ENCODE data around the gene MBNL1.
A peak's percentile ranks its signal among the peaks of the same experiment; 100 is the strongest.

The MBNL1 gene, protein sequence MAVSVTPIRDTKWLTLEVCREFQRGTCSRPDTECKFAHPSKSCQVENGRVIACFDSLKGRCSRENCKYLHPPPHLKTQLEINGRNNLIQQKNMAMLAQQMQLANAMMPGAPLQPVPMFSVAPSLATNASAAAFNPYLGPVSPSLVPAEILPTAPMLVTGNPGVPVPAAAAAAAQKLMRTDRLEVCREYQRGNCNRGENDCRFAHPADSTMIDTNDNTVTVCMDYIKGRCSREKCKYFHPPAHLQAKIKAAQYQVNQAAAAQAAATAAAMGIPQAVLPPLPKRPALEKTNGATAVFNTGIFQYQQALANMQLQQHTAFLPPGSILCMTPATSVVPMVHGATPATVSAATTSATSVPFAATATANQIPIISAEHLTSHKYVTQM

DNA sequence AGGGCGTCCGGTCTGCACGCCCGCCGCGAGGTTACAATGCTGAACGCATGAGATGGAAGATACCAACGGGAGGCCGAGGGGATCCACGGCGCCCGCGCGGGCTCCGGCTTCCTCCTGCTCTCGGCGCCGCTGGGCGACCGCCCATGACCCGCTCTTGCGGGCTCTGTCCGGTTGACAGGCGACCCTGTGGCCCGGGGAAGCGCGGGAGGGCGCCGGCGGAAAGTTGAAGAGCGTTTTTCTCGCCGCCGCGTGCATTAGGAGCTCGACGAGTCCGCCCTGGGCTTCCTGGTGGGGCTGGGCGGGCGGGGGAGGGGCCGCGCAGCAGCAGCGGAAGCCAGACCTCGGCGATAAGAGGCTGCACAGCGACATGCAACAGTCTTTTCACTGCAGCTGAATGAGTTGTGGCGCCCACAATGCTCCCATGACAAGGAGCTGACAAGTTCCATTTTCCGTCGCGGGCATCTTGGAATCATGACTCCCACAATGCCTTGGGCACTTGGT, at the start of gene MBNL1:
Gene MBNL1, plus strand, starts transcription at position 375 of the 501 bp plus-strand sequence. CDS start 31,265 bp downstream, outside the sequence.
- DNase-seq: peak; percentile 87

DNA sequence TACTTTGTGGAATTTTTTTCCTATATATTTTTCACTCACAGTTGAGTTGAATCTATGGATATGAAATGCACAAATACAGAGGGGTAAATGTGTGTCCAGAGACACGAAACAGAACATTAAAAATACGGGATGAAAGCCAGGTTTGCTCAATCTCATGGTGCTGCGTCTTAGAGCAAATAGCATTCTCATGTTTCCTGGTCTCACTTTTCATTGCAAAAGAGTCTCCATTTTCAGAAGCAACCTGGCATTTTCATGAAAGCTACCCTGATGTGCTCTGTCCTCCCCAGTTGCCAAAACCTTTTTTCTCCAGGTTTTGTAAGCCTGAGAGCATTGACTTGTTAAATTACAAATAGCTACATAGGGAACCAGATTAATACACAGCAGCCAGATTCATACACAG, 49.5 kb upstream of the MBNL1 start:
- DNase-seq: no peak

DNA sequence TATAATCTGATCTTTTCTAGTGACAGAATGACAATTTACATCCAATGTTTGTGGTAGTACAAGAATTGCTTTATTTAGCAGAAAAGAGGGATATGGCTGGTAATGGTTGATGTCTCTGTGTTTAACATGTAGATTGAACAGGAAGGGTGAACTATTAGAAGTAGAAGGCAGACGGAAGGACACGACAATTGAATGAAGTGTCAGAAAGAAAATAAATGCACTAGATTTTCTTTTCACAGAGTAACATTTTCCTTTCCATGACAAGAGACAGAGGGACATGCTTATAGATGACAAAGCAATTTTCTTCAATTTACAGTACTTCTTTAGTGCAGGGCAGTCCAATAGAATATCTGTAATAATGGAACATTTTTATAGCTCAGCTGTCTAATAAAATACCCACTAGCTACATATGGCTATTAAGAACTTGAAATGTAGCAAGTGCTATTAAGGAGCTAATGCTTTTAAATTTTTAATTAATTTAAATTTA, 48.9 kb upstream of the MBNL1 start:
- no peak for DNase-seq

DNA sequence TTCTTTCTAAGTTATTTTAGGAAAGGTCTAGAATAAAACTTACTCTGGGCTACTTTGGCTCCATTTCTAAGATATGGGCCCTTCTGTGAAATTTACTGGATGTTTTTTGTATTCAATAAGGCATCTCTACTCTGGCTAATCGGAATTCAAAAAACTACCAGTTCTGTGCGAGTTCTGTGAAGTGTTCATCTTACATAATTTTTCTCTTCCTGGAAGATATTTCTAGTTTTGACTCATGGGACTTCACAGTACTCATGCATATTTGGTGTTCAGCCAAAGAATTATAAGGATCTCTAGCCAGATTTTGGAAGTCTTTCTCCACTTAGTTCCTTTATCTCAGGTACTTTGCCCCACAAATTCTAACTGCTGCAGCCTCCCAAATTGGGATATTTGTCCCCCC, 46.4 kb upstream of the MBNL1 start:
- no peak for DNase-seq

DNA sequence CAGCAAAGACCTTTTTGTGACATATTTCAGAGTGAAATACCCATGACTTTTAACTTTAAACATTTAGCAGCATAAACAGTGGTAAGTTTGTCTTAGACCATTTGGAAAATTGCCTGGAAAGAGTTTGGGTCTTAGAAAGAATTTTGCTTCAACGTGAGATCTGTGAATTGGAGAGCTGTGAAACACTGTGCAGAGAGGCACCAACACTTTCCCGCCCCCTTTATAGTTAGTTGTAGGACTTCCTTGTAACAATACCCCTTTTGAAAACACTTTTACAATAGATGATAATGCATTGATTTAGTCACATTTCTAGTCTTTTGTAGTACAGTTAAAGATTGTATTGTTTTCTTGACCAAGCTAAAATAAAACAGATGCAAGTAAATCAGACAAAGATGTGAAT, 43.5 kb upstream of the MBNL1 start:
- DNase-seq: no peak

DNA sequence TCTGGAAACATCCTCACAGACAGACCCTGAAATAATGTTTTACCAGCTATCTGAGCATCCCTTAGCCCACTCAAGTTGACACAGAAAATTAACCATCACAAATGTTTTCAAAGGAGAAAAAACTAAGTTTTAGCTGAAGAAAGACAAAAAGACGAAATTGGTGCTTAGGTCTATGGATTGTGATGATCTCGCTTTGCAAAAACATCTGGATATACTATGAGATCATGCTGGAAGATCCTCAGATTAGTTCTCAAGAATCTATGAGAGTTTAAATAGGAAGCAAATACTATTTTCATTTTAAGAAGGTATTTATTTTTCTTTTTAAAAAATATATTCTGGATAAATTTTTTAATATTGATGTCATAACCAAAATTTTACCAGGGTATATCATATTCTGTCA, 42.6 kb upstream of the MBNL1 start:
- no peak for DNase-seq

DNA sequence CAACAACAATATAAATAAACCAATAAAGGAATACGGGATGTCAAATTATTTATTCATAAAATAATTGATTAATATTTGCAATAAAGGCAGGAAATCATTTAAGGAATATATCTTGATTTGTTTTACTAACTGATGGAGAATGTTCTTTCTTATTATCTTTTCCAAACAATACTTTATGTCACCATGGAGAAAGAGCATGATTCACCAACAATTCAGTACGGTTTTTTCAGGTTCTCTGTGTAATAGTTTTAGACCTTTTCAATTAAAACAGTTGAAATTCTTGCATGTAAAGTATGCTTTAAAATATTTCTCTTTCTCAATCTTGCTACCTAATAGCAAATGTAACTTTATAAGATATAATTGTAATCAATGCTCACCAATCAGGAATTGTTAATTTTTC, 41.7 kb upstream of the MBNL1 start:
- no peak for DNase-seq

DNA sequence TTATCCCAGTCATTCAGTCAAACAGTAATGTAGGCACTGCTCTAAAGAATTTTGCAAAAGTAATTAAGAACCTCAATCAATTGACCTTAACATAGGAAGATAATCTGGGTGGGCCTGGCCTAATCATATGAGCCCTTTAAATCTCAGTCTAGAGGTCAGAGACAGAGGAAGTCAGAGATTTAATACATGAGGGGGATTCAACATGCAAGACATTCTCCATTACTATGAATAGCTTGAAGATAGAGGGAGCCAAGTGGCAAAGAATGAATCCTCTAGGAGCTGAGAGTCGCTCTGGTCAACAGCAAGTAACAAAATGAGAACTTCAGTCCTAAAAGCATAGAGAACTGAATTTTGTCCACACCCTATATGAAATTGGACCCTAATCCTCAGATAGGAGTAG, 39.0 kb upstream of the MBNL1 start:
- no peak for DNase-seq

DNA sequence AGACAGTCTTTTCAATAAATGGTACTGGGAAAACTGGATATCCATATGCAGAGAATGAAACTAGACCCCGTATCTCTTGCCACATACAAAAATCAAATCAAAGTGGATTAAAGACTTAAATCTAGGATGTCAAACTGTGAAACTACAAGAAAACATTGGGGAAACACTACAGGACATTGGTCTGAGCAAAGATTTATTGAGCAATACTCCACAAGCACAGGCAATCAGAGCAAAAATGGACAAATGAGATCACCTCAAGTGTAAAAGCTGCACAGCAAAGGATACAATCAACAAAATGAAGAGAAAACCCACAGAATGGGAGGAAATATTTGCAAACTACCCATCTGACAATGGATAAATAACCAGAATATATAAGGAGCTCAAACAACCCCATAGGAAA, 38.4 kb upstream of the MBNL1 start:
- no peak for DNase-seq

DNA sequence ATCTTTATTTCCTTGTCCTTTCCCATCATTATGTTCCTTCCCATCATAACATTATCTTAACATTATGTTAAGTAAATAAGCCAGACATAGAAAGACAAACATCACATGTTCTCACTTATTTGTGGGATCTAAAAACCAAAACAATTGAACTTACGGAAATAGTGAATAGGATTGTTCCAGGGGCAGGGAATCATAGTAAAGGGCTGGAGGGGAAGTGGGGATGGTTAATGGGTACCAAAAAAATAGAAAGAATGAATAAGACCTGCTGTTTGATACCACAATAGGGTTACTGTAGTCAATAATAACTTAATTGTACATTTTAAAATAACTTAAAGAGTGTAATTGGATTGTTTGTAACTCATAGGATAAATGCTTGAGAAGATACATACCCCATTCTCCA, 36.7 kb upstream of the MBNL1 start:
- DNase-seq: no peak

DNA sequence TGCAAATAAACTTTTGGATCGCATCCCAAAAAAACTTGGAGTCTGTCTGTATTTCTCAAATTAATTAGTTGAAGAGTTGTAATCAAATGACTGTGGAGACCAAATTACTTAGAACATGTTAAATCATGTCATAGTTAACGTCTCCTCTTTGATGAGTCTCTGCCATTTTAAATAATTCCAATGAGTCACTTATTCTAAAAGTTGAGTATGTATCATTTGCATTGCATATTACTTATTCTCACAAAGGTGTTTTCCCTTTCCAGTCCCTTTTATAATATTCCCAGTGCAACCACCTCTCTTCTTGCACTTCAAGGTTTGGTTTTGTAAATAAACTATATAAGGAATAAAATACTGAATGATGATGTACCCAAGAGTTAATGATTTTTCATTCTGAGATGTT, 36.0 kb upstream of the MBNL1 start:
- DNase-seq: no peak

DNA sequence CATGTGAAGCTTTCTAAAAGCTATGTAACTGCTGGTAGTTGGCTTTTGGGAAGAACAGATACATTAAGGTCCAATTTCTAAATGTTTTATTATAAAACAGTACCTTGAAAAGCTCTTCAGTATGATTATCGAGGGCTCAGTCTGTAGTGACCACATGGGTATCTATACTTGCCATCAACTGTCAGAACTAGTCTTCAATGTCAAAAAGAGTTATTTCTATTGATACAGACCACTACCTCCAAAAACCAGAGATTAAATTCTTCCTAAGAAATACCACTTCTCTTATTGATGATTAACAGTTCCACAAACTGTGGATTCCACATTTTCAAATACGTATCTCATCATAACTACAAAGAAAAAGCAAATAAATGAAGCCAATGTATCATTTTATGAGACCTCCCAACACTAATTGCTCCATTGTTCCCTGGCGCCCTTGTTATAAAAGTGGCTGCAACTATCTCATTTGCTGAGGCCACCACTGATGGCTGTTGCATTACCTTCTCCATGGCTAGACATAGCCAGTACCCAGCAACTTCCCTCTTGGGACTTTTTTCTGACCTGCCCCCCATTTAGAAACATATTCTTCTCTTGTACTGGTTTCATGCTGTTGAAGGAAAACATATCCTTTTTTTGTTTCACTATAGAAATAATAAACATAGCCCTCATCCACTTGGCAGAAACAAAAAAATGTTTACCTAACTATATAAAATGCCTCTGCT, 33.9 kb upstream of the MBNL1 start:
- DNase-seq: no peak

DNA sequence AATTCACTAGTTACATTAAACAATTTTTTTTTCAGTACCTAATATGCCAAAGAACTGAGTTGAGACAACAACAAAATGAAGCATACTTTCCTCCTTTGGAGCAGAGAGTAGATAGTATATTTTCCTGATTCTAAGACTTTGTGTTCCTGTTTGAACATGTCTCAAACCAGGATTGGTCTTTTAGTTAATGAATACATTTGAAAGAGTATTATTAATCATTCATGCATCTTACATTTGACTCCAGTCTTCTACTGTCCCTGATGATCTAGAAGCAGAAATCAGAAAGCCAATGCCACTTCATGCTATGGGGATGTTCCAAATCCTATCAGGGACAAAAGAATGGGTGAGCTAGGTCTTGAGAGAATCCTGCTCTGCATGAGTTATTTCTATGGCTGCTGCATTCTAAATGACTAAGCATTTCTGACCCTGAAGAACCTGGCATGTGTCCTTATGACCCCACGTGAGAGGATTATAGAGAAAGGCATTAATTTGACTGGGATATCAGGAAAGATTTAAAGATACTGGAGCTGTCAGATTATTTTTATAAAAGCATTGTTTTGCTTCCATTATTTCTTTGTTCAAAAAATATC, 32.9 kb upstream of the MBNL1 start:
- peak; percentile 87 for DNase-seq

DNA sequence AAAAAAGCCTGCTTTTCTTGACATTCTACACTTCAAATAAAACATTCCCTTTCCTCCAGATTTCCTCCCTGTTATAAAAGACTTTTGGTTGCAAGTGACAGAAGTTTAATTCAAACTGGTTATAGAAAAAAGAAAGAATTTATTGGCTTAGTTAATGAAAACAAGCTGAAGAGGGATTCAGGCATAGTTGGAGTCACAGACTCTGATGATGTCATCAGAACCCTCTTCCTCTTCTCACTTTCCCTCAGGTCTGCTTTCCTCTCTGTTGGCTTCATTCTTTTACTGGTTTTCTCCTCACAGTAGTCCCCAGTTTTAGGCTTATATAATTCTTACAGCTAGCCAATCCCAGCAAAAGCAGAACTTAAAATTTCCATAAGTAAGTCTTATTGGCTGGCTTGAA, 32.0 kb upstream of the MBNL1 start:
- no peak for DNase-seq

DNA sequence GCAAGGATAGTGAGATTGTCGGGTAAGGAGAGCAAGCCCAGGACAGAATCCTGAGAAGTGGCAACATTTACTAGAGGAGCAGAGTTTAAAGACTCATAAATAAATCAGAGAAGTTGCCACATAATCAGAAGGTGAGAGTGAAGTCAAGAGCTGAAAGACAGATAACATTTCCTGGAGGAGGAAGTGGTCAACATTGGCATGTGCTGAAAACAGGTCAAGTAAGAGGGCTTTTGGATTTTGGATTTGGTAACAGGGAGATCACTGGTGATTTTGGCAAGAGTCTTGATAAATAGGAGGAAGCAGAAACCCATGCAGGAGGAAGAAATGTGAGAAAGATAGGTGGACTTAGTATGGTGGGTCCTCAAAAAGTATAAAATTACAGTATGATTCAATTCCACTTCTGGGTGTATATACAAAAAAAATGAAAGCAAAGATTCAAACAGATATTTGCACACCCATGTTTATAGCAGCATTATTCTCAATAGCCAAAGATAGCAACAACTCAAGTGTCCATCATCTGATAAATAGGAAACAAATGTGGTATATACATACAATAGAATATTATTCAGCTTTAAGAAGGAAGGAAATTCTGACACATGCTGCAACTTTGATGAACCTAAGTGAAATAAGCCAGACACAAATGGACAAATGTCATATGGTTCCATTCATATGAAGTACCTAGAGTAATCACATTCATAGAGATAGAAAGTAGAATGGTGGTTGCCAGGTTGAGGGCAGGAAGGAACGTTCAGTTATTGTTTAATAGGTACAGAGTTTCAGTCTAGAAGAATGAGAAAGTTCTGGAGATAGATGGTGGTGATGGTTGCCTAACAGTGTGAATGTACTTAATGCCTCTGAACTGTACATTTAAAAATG, 27.3 kb upstream of the MBNL1 start:
- DNase-seq: no peak

DNA sequence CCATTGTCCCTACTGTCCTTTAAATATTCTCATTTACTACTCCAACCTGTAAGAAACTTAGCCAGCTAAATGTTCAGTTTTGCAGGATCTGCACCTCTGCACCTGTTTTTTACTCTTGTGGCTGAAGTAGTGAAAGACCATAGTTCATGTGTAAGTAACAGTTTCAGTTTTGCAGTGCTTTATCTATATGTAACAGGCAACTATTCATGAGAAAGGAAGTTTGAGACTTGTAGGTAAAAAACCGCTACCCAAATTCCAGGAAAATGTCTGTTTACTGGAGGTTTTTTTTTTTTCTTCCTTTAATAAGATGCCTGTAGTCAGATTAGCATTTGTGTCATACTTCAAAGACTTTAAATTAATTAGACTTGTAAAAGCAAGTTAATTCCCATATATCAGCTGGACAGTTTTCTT, 25.4 kb upstream of the MBNL1 start:
- no peak for DNase-seq

DNA sequence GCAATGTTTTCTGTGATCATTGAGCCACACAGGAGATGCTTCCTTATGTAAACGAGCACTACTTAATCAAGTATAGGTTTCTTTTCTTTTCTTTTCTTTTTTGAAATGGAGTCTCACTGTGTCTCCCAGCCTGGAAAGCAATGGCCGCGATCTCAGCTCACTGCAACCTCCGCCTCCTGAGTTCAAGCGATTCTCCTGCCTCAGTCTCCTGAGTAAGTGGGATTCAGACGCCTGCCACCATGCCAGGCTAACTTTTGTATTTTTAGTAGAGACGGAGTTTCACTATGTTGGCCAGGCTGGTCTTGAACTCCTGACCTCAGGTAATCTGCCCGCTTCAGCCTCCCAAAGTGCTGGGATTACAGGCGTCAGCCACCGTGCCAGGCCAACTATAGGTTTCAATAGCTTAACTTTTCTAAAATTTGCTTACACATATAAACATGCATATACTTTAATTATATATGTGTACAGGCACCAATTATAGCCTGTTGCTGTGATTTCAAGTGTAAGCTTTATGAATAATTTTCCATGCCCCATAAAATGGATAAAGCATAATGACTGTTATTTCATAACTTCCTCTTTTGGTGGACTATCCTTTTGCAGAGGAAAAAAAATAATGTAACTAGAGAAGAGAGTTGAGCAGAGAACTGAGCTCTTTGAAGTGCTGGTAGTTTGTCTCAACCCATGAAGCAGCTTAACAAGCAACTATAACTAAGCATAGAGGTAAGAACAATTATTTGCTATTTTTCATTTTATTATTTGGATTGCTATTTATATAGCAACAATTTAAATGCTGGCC, 24.8 kb upstream of the MBNL1 start:
- DNase-seq: no peak

DNA sequence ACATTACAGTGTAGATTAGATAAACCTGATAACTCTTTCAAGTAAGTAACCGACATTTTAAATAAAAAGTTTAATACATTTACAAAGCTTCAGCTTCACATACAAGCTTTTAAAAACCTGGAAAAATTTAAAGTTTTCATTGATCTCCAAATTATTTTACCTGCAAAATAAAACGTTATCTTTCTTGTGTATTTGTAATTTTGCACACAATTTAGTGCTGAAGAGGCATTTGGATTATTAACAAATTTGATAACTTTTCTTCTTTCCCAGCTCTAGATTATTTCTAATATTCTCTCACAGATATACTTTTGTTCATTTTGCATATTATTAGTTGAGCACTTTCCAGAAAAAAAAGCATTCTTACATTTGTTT, 24.2 kb upstream of the MBNL1 start:
- DNase-seq: no peak

DNA sequence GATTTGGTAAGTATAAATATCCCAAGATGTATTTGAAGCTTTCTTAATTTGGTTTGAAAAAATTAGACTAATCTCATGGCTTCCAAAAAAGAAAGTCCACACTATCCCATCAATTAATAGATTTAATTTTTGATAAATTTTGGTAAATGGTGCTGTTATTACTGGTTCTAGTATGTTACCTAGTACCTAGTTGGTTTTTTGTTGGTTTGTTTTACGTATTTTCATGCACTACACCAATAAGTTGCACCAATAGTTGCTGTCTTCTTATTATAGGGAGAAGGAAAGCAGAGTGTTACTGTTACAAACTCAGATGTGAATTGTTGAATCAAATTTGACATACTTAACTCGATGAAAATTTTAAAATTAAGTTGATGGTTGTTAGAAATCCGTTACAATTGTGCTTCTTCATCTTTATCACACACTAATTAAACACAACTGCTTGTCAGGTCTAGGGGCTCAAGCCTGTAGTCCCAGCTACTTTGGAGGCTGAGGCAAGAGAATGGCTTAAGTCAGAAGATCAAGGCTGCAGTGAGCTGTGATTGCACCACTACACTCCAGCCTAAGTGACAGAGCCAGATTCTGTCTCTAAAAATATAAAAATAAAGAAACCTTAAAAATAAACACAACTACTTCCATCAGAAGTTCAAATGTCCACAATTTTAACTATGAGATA, 23.1 kb upstream of the MBNL1 start:
- no peak for DNase-seq

DNA sequence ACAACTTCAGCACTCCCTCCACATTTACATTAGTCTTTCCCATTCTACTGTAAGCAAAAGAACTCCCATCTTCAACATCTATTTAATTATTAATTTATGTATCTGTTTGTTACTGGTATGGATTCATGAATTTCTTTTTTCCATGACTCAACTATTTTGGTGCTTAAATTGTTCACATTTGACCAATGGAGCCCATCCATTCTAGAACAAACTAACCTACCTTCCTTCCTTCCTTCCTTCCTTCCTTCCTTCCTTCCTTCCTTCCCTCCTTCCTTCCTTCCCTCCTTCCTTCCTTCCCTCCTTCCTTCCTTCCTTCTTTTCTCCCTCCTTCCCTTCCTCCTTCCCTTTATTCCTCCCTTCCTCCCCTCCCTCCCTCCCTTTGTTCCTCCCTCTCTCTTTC, 16.8 kb upstream of the MBNL1 start:
- DNase-seq: no peak

DNA sequence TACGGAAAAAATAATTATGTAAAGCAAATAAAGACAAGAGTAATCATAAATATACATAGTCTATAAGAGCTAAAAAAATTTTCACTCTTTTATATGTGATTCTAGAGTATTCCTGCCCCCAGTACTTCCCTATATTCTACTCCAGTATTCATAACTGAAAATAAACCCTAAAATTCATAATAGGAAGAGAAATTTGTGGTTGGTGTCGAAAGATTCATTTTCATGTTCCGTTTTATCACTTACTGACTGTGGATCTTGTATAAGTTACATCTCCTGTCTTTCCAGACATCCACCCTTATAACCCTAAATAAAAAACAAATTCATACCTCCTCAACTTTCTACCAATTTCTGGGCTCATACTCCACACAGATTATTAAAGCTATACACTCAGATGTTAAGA, 16.0 kb upstream of the MBNL1 start:
- no peak for DNase-seq

Data from NCI-H82 (cell line).